ENCODE measurements around the gene SPATA20.

DNA sequence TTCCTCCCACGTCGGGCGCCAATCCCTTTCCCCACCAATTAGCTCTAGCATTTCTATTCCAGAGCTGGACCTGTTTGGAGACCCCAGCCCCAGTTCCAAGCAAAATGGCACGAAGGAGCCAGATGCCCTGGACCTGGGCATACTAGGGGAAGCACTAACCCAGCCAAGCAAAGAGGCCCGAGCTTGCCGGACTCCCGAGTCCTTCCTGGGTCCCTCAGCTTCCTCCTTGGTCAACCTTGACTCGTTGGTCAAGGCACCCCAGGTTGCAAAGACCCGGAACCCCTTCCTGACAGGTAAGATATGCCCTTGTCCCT, 5.6 kb upstream of the SPATA20 start:
- TF ChIP-seq, protein P1, sequence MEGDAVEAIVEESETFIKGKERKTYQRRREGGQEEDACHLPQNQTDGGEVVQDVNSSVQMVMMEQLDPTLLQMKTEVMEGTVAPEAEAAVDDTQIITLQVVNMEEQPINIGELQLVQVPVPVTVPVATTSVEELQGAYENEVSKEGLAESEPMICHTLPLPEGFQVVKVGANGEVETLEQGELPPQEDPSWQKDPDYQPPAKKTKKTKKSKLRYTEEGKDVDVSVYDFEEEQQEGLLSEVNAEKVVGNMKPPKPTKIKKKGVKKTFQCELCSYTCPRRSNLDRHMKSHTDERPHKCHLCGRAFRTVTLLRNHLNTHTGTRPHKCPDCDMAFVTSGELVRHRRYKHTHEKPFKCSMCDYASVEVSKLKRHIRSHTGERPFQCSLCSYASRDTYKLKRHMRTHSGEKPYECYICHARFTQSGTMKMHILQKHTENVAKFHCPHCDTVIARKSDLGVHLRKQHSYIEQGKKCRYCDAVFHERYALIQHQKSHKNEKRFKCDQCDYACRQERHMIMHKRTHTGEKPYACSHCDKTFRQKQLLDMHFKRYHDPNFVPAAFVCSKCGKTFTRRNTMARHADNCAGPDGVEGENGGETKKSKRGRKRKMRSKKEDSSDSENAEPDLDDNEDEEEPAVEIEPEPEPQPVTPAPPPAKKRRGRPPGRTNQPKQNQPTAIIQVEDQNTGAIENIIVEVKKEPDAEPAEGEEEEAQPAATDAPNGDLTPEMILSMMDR (conservative IDR thresholded peaks at IDR 0.05), result no peak
- no peak for TF ChIP-seq ZFX (IDR thresholded peaks at IDR 0.05)
